Measurements from ENCODE around the gene PRKG1.

The PRKG1 gene

DNA sequence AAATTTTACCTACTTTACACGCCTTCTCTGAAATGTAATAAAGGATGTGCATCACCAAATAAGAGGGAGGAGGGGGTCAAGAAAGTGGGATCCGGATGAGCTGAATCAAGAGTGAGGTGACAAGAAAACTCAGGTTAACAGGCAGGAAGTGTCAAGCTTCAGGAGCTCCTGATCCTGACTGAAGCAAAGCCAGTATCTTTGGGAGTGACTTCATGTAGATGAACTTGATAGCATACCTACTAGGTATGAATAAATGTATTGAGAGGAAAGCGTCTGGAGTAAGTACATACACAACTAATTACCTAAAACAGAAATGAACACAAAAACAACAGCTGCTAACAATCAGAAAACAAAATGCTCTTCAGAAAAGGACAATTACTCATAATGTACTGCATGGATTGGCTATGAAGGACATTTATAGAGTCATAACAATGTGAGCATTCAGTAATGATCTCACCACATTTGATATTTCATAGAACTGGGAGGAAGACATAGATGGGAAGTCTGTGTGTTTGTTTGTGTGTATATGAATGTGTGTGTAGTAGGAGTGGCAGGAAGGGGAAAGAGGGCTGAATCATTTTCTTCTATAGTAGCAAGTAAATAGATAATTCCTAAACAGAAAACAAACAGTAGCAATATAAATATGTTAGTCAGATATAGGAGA, 29.4 kb downstream of the PRKG1 start:
- CTCF ChIA-PET: no interaction called here
- no peak overlapping the region for H3K27ac ChIP-seq
- DNase-seq (ENCODE audit: low spot score): no peak
- POLR2A ChIA-PET (ENCODE audit: low non-redundant PET): no interaction called here
- TF ChIP-seq, protein P1, sequence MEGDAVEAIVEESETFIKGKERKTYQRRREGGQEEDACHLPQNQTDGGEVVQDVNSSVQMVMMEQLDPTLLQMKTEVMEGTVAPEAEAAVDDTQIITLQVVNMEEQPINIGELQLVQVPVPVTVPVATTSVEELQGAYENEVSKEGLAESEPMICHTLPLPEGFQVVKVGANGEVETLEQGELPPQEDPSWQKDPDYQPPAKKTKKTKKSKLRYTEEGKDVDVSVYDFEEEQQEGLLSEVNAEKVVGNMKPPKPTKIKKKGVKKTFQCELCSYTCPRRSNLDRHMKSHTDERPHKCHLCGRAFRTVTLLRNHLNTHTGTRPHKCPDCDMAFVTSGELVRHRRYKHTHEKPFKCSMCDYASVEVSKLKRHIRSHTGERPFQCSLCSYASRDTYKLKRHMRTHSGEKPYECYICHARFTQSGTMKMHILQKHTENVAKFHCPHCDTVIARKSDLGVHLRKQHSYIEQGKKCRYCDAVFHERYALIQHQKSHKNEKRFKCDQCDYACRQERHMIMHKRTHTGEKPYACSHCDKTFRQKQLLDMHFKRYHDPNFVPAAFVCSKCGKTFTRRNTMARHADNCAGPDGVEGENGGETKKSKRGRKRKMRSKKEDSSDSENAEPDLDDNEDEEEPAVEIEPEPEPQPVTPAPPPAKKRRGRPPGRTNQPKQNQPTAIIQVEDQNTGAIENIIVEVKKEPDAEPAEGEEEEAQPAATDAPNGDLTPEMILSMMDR (conservative IDR thresholded peaks at IDR 0.05; ENCODE audit: low read depth): no peak

DNA sequence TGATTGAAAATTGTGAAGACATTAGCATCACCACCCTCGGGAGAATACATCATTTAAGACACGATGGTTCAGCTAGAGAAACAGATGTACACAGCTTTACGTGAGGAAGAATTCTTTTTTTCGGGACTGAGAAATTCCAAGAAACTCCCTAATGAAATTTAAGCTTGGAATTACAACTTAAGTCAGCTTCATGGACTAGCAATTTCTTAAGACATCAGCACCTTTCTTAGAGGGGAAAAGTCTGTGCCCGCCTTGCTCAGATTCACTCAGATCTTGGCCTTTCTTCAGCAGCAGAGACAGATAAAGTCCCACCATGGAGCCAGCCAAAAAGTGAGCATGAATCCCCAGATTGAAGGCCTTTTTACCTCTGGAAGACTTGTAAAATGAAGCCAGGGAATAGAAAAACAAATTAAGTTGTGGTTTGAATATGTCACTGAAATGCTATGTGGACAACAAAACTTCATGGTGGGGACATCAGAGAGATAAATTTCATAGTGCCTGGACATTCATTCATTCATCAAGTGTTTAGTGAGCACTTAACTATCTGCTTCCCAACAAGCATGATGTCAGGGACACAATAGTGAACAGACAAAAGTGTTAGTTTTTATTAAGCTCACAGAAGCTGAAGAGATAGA, 32.1 kb downstream of the PRKG1 start:
- TF ChIP-seq, protein P1 (conservative IDR thresholded peaks at IDR 0.05; ENCODE audit: low read depth): no peak
- H3K27ac ChIP-seq: no peak overlapping the region
- ChIA-PET CTCF (interaction anchor here (0.6 kb wide), 1 partner anchor 19 kb away, joined by 3 read pairs; no protein-coding TSS in a partner anchor), POLR2A (ENCODE audit: low non-redundant PET) (no interaction called here)
- no peak for DNase-seq (ENCODE audit: low spot score)

DNA sequence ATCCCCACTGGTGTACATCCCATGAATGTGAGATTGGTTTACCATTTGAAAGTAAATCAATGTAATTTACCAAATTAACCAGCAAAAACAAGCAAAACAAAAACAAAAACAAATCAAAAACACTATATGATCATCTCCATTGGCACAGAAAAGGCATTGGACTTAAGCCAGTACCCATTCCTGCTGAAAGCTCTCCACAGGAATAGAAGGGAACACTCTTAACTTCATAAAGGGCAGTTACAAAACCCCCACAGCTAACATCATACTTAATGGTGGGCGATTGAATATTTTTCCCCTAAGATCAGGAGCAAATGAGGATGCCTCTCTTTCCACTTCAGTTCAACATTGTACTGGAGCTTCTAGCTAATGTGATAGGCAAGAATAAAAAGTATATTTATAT, 34.1 kb downstream of the PRKG1 start:
- H3K27ac ChIP-seq: no peak overlapping the region
- POLR2A ChIA-PET (ENCODE audit: low non-redundant PET): no interaction called here
- CTCF ChIA-PET: interaction anchor here (0.8 kb wide), 1 partner anchor 33 kb away, joined by 4 read pairs; no protein-coding TSS in a partner anchor
- TF ChIP-seq, protein P1 (conservative IDR thresholded peaks at IDR 0.05; ENCODE audit: low read depth): no peak
- no peak for DNase-seq (ENCODE audit: low spot score)

DNA sequence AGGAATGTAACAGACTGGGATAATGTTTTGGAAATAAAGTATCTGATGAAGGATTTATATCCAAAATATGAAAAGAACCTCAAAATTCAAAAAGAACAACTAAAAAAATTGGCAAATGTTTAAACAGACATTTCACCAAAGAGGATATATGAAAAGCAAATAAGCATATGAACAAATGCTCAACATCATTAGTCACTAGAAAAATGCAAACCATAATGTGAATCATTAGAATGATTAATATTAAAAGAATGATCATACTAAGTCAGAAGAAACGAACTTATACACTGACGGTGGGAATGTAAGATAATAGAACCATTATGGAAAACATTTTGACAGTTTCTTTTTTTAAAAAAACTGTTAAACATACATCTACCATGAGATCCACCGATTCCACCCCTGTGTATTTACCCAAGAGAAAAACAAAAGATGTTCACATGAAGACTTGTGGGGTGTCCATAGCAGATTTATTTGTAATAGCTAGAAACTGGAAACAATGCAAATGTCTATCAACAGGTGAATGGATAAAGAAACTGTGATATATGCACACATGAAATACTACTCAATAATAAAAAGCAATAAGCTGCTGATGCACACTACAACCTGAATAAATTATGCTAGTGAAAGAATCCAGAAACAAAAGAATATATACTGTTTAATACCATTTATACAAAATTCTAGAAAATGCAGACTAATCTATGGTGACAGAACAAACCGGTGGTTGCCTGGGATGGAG, 35.7 kb downstream of the PRKG1 start:
- TF ChIP-seq, protein P1 (conservative IDR thresholded peaks at IDR 0.05; ENCODE audit: low read depth): no peak
- no peak overlapping the region for H3K27ac ChIP-seq
- CTCF ChIA-PET: no interaction called here
- POLR2A ChIA-PET (ENCODE audit: low non-redundant PET): no interaction called here
- DNase-seq (ENCODE audit: low spot score): peak; percentile 13

GRCh38 chr10:51112013-51112412, 37.7 kb downstream of the PRKG1 start:
- H3K27ac ChIP-seq: no peak overlapping the region
- TF ChIP-seq, protein P1 (conservative IDR thresholded peaks at IDR 0.05; ENCODE audit: low read depth): no peak
- DNase-seq (ENCODE audit: low spot score): no peak
- CTCF ChIA-PET: no interaction called here
- POLR2A ChIA-PET (ENCODE audit: low non-redundant PET): no interaction called here

GRCh38 chr10:51113007-51113406, 38.7 kb downstream of the PRKG1 start:
- no peak for DNase-seq (ENCODE audit: low spot score)
- POLR2A ChIA-PET (ENCODE audit: low non-redundant PET): no interaction called here
- CTCF ChIA-PET: interaction anchor here (0.6 kb wide), 2 partner anchors 428 to 791 kb away, joined by 3 read pairs; no protein-coding TSS in a partner anchor
- no peak overlapping the region for H3K27ac ChIP-seq
- TF ChIP-seq, protein P1 (conservative IDR thresholded peaks at IDR 0.05; ENCODE audit: low read depth): no peak
